ACC112 (cell line): Measurements from ENCODE around the gene ZNF571.

Experiments
- H2AFZ ChIP-seq: fragments of 200-600 bp; sonication (generic); one replicate; pipeline ENCODE4 v1.6.0; 2017; ENCODE audit warnings: antibody characterized with exemption, low read length; ENCODE audit not compliant: unreplicated experiment
- H3K27ac ChIP-seq: fragments of 200-600 bp; sonication (generic); 2 replicates; pipeline ENCODE4 v1.5.1; 2014; ENCODE audit warnings: low read depth, mild to moderate bottlenecking, antibody characterized with exemption, low read length, moderate library complexity
- H3K27me3 ChIP-seq: fragments of 200-600 bp; sonication (generic); 2 replicates; pipeline ENCODE4 v1.6.1; 2014; ENCODE audit warnings: mild to moderate bottlenecking, antibody characterized with exemption, low read length, moderate library complexity, mixed read lengths; ENCODE audit not compliant: insufficient read depth
- H3K36me3 ChIP-seq: fragments of 200-600 bp; sonication (generic); 2 replicates; pipeline ENCODE4 v1.6.1; 2016; ENCODE audit warnings: mild to moderate bottlenecking, antibody characterized with exemption, low read length, moderate library complexity, mixed read lengths; ENCODE audit not compliant: insufficient read depth
- H3K4me1 ChIP-seq: fragments of 200-600 bp; sonication (generic); one replicate; pipeline ENCODE4 v1.6.1; 2016; ENCODE audit warnings: low read length, mixed read lengths; ENCODE audit not compliant: insufficient read depth, unreplicated experiment, control insufficient read depth
- H3K4me3 ChIP-seq: fragments of 200-600 bp; sonication (generic); 2 replicates; pipeline ENCODE4 v1.5.1; 2014; ENCODE audit warnings: mild to moderate bottlenecking, low read depth, low read length
- H3K79me2 ChIP-seq: fragments of 200-600 bp; sonication (generic); one replicate; pipeline ENCODE4 v1.6.0; 2016; ENCODE audit warnings: low read length; ENCODE audit not compliant: control insufficient read depth, unreplicated experiment, insufficient read depth

Gene ZNF571

GRCh38 chr19:37551129-37551993 lies 43.2 kb downstream of the ZNF571 start:
- Histone ChIP-seq H3K4me3 (peak overlapping the region; percentile 82), H3K4me1 (no peaks in the 10 kb centered on the region), H3K27me3 (no peaks in the 10 kb centered on the region), H3K36me3 (0 out of 2 replicates have a peak, but pooled peaks cover 5% of the 10 kb centered on the region), H3K27ac (peak overlapping the region; percentile 69), H2AFZ (peak overlapping the region; percentile 85), H3K79me2 (no peaks in the 10 kb centered on the region)

GRCh38 chr19:37537391-37537947 lies 57.1 kb downstream of the ZNF571 start:
- H3K4me3 ChIP-seq = no peak overlapping the region
- H3K27ac ChIP-seq = no peak overlapping the region
- H3K79me2 ChIP-seq = no peaks in the 10 kb centered on the region
- H3K36me3 ChIP-seq = peaks cover 45% of the 10 kb centered on the region
- H3K4me1 ChIP-seq = no peaks in the 10 kb centered on the region
- no peaks in the 10 kb centered on the region for H3K27me3 ChIP-seq
- no peak overlapping the region for H2AFZ ChIP-seq

GRCh38 chr19:37519890-37520289 lies 74.7 kb downstream of the ZNF571 start:
- H3K4me1 ChIP-seq = no peaks in the 10 kb centered on the region
- H3K4me3 ChIP-seq = no peak overlapping the region
- H3K27me3 ChIP-seq = no peaks in the 10 kb centered on the region
- no peak overlapping the region for H2AFZ ChIP-seq
- H3K79me2 ChIP-seq = no peaks in the 10 kb centered on the region
- H3K36me3 ChIP-seq = peaks cover 27% of the 10 kb centered on the region
- H3K27ac ChIP-seq = no peak overlapping the region
